ENCODE results near the gene AJM1. TPM values are rescaled to one million over a fixed set of nuclear protein-coding genes. Genes with fewer than 3 reads are reported as not detected.
"Not testable (repeated sequence)": the region's sequence is repeated elsewhere in the genome, so short reads cannot be mapped to it uniquely, and the experiment has no call there.

AJM1 gene
- total RNA-seq, 1 experiment from 2014 or later, result 3.1 TPM

DNA sequence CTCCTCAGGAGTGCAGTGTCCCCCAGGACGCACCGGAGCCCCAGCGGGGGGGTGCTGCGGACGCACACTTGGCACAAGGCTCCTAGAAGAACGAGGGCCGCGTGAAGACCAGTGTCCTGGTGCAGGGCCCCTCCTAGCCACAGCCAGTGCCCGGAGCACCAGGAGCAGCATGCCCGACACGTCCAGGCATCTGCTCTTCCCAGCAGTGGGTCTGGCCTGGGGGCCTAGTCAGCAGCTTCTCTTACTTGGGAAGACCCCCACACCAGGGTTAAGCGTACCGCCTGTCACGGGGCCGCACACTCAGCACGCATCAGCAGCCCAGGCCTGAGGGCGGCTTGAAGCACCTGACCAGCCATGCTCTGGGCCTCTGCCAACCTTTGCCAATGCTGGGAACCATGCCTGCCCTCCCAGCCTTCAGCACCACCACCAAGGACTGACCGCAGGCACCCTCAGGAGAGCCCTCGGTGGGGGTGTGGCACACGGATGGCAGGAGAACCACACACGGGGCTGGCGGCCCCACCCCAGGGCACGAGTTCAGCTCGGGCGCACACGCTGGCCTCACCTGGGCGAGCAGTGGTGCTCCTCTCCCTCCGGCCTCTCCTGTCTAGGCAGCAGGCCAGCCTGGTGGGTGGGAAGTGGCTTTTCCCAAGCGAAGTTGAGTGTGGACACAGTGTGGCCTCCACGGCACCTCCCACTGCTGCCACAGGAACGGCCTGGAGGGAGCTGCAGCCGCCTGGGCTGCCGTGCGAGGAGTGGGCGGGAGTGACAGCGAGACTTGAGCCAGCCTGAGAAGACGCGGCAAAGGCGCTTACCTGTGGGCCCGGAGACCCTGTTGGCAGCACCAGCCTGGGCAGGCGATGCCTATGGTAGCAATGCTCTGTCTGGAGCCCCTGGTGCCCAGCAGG lies 12.0 kb upstream of the AJM1 start:
- no peak for DNase-seq (ENCODE audit: low read depth)

DNA sequence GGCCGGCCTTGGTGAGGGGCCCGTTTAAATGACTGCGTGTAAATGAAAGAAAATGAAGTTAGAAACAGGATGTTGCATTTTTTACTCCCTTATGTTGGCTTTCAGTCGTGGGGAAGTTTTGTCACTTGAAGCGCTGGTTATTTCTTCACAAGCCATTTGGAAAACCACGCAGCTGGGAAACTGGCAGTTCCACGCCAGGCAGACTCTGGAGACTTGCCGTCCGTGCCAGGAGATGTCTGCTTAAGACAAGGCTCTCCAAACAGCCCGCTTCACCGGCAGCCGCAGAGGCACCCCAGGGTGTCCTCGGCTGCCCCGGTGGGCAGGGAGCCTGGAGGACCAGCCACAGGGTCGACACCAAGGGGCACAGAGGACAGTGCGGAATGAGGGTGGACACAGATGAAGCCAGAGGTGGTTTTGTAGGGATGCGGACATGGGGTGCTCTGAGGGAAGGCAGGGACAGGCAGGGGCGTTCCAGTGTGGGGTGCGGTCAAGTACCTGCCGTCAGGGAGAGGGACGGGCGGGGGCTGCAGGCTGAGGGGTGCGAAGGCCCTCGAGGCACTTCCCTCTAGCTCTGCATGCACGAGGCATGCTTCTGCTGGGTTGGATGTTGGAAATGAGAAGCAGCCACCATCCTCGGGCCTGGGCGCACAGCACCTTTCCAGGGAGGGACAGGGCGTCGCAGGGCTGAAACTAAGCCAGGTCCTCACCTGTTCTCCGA lies 11.1 kb upstream of the AJM1 start:
- no peak for DNase-seq (ENCODE audit: low read depth)

DNA sequence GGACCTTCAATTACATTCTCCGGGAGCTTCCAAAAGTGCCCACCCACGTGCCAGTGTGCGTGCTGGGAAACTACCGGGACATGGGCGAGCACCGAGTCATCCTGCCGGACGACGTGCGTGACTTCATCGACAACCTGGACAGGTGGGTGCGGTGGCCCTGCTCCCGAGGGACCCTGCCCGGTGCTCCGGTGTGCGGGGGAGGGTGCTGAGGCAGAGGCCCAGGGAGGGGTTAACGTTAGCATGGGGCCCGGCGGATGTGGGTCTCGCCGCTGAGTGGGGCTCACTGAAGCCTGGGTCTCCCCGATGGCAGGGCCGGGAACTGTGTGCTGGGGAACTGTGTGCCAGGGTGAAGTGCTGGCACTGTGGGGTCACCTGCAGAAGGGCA lies 10.6 kb upstream of the AJM1 start:
- DNase-seq (ENCODE audit: low read depth), result no peak

DNA sequence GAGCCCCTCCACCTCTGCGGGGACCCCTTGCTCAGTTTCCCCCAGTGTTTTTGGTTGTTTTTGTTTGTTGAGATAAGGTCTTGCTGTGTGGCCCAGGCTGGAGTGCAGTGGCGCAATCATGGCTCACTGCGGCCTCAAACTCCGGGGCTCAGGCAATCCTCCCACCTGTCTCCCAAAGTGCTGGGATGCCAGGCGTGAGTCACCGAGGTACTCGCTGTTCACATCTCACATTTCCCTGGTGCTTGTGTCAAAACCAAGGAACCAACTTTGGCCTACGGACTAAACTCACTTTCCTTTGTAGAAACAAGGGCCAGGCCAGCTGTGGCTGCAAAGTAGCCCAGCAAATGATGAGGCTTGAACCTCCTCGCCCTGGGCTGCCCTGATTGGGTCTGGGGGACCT lies 9.7 kb upstream of the AJM1 start:
- DNase-seq (ENCODE audit: low read depth), result peak; percentile 31

DNA sequence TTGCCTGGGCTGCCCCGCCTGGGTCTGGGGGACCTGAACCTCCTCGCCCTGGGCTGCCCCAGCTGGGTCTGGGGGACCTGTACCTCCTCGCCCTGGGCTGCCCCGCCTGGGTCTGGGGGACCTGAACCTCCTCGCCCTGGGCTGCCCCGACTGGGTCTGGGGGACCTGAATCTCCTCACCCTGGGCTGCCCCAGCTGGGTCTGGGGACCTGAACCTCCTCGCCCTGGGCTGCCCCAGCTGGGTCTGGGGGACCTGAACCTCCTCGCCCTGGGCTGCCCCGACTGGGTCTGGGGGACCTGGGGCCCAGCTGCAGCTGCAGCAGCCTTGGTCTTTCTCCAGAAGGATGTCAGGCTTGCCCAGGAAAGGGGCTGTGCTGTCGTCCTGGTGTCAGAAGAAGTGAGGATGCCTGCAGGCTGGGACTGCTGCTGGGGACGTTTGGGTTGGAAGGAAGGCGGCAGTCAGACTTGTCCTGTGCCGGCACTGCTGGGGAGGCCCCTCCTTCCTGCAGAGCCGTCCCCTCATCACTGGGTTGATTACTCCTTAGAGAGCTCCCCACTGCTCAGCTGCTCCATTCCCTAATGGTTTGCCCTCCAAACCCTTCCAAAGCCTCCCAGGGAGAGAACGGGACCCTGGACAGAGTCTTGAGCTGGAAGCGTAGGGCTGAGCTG lies 8.8 kb upstream of the AJM1 start:
- DNase-seq (ENCODE audit: low read depth), result not testable (repeated sequence)

DNA sequence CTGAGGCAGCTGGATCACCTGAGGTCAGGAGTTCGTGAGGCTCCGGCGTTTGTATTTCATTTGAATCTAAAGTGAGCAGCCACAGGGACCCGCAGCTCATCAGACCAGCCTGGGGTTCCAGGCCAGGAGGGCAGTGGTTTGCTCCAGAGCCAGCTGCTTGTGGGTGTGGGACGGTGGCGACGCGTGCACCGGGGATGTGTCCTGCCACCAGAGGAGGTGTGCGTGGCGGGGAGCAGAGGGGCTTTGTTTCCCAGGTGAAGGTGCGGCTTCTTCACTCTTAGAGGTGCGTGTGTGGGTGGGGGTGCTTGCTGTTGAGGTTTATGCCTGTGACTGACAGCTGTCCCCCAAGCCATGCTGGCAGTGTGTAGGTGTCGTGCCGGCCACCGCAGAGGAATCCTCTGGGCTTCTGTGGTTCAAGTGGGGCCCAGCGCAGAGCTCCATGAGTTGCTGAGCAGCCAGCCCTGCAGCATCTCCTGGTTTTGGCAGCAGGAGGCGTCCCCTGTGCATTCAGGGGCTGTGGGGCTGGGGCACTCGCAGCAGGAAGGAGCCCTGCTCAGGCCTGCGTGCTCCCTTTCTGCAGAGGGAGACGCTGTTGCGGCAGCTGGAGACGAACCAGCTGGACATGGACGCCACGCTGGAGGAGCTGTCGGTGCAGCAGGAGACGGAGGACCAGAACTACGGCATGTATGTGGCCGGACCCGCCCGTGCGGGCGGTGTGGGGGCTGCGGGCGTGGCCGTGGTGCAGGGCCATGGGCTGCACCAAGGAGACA lies 6.9 kb upstream of the AJM1 start:
- DNase-seq (ENCODE audit: low read depth), result no peak

DNA sequence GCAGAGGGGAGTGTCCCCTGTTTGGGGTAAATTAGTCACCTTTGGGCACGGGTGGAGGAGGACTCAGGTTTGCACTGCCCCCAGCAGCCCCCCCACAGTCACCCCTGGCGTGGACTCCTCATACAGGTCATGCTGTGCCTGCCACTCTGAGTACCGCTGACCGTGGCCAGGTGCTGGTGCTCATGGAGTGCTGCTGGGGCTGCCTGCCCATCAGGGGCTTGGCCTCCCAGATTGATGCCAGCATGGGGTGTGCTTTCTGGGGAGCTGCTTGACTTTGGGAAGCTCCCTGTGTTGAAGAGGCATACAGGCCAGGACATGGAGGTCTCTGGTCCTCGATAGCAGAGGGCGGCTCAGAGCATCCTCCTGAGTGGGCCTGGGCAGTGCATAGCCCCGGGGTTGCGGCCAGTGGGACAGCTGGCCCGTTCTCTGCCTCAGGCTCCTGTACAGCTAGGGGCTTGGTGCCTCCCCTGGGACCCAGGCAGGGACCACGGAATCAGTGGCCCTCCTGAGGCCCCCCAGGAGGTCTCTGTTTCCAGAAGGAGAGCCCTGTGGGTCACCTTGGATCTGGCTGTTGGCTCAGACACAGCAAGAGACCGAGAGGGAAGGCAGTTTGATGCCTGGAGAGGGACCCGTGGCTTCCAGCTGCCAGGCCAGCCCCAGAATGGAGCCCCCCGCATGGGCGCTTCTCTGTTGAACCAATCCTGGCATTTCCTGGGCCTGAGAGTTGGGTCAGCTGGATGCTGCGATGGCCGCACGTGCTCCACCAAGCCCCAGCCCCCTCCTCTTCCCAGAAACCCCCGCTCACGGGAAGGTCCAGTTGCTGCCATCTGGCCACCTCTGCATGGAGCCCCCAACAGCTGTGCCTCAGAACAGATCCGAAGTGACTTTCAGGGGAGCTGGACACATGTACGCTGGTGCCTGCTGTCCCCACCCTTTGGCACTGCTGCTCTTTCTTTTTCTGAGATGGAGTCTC lies 6.1 kb upstream of the AJM1 start:
- DNase-seq (ENCODE audit: low read depth), result no peak

DNA sequence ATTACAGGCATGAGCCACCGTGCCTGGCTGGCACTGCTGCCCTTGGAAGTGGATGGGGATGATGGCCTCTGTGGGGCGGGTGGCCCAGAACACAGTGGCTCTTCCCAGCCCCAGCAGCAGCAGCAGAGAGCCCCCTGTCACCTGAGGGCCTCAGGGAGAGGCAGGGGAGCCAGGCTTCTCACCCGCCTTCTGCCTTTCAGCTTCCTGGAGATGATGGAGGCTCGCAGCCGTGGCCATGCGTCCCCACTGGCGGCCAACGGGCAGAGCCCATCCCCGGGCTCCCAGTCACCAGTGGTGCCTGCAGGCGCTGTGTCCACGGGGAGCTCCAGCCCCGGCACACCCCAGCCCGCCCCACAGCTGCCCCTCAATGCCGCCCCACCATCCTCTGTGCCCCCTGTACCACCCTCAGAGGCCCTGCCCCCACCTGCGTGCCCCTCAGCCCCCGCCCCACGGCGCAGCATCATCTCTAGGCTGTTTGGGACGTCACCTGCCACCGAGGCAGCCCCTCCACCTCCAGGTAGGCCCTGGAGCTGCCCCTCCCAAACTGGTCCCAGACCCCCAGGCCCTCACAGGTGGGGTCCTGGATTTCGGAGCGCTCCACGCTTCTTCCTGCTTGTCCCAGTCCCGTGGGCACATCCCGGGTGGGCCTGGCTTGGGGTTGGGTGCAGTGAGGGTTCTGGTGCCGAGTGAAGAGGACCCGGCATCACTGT lies 5.0 kb upstream of the AJM1 start:
- DNase-seq (ENCODE audit: low read depth), result no peak

DNA sequence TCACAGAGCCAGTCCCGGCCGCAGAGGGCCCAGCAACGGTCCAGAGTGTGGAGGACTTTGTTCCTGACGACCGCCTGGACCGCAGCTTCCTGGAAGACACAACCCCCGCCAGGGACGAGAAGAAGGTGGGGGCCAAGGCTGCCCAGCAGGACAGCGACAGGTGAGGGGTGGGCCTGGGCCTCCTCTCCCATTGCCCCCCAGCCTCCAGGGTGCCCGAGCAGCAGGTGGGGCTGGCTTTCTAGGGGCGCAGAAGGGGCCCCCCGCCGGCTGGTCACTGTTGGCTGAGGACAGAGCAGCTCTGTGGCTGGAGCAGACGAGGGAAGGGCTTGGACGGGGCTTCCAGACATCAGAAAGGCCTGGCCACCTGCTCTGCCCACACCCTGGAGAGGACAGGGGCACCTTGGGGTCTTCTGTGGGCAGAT lies 4.4 kb upstream of the AJM1 start:
- DNase-seq (ENCODE audit: low read depth), result not testable (repeated sequence)

DNA sequence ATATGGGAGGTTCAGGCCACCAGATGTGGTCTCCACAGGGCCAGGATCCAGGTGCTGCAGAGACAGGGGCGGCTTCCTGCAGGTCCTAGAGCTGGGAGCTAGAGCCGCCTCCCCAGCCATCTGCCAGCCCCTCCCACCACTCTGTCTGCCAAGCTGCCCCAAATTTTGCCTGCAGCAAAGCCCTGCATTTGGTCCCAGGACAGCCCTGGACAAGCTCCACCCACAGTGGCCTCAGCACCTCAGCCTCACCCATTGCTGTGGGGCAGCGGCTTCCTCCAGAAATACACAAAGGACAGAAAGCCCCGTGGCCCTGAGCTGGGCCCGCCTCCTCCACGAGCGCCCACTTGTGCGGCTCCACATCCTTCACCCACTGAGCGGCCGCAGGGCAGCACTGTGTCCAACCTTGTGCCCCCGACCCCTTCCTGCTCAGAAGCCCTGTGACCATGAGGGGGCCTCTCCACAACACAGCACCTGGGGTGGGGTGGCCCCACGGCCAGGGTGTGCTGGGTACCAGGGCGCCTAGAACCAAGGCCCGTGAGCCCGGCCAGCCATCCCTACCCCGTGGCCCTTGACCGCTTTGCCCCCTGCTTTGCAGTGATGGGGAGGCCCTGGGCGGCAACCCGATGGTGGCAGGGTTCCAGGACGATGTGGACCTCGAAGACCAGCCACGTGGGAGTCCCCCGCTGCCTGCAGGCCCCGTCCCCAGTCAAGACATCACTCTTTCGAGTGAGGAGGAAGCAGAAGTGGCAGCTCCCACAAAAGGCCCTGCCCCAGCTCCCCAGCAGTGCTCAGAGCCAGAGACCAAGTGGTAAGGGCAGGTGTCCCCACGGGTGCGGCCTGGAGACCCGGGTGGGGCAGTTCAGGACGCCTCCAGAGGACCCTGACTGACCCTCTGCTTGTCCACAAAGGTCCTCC lies 3.7 kb upstream of the AJM1 start:
- DNase-seq (ENCODE audit: low read depth), result no peak

DNA sequence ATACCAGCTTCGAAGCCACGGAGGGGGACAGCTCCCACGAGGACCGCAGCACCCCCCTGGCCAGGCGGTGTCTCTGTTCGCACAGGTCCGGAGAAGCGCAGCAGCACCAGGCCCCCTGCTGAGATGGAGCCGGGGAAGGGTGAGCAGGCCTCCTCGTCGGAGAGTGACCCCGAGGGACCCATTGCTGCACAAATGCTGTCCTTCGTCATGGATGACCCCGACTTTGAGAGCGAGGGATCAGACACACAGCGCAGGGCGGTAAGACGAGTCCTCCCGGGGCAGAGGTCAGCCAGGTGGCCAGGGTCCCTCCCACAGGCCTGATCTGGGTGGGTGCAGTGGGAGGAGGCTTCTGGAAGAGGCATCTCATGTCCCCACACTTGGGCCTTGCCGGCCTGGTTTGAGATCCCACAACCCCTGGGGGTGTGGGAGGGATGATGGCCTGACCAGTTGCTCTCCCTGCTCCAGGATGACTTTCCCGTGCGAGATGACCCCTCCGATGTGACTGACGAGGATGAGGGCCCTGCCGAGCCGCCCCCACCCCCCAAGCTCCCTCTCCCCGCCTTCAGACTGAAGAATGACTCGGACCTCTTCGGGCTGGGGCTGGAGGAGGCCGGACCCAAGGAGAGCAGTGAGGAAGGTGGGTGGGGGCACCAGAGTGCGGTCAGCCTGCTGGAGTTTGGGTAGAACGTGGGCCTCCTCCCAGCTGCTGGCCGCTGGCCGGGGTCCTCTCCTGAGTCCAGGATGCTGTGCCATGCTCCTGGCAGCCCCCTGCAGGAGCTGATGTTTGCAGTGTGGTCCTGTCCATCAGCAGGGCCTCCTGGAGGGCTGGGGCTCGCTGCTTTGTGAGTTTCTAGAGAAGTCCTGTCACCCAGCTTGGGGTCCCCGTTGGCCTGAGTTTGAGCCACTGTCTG lies 2.8 kb upstream of the AJM1 start:
- DNase-seq (ENCODE audit: low read depth), result no peak

DNA sequence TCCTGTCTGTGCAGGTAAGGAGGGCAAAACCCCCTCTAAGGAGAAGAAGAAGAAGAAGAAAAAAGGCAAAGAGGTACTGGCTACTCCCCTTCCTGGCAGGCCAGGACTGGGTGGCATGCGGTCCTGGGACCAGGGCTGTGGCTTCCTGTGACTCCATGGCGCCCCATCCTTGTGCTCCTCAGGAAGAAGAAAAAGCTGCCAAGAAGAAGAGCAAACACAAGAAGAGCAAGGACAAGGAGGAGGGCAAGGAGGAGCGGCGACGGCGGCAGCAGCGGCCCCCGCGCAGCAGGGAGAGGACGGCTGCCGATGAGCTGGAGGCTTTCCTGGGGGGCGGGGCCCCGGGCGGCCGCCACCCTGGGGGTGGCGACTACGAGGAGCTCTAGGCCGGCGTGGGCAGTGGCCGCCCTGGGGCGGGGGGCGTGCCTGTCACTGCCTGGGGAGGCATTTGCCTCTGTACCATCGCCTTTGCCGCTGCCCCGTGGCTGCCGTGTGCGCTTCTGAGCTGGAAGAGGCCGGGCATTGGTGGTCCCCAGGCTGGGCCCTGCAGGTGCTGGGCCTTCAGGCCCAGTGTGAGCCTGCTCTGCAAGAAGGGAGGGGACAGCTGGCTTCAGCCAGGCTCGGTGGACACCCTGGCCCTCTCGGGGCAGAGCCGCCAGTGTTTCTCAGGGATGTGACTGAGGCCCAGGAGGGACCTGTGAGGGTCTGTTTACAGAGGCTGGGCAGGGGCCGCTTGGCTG lies 2.0 kb upstream of the AJM1 start:
- DNase-seq (ENCODE audit: low read depth), result no peak

DNA sequence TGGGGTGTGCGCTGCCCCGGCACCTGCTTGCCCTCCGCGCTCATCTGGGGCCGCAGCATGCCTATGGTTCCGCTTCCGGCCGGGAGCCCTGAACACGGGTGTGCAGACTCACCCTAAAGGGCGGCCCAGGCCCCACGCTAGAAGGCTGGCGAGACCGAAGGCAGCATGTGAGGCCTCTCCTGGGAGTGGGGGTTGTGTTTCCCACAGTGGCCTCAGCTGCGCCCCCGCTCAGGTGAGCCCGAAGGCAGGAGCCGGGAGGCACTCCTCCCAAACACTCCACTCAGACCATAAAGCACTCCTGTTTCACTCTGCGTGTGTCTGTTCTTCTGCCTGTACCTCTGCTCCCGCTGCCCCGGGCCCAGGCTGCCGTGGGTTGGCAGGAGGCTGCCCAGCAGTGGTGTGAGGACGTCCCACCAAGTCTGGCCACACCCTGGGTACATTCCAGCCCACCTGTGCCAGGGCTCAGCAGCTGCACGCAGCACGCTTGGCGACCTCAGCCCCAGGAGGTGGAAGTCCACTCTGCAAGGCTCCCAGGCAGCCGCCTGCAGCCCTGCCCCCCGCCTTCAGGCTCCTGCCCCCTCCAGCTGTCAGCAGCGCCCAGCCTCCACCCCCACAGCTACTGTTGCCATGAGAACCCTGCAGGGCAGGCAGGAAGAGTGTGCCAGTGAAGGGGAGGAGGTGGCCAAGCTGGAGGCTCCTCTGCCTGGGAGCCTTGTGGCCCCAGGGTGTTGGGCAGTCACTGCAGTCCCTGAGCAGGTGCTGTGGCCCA lies 1.2 kb upstream of the AJM1 start:
- peak; percentile 87 for DNase-seq (ENCODE audit: low read depth)

DNA sequence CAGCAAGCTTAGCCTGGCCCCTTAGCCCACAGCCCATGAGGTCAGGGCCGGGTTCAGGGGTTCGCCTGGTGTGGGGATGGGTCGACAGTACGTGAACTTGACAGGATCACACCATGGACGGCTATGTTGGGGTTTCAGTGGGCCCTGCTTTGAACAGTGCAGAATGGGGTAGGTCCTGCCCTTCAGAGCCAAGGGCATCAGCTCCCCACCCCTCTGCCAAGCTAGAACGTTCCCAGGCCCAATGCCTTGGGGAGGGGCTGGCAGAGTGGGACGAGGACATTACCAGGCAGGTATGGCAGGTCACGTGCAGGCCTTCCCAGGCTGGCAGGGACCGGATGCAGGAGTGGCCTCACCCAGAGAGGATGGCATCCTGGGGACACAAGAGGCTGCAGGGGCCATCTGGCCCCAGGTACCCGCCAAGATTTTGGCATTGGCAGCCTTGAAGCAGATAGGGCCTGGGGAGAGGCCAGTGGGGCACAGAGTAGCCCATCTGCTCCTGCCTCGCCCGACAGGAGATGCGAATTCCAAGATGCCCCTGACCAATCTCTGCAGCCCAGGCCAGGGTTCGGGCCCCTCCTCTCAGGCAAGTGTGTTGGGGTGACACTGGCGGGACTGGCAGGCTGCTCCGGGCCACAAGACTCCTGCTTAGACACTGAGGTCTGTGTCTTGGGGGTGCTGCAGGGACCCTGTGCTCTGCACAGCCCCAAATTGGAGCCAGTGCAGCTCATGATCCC lies 465 bp upstream of the AJM1 start:
- DNase-seq (ENCODE audit: low read depth), result not testable (repeated sequence)

DNA sequence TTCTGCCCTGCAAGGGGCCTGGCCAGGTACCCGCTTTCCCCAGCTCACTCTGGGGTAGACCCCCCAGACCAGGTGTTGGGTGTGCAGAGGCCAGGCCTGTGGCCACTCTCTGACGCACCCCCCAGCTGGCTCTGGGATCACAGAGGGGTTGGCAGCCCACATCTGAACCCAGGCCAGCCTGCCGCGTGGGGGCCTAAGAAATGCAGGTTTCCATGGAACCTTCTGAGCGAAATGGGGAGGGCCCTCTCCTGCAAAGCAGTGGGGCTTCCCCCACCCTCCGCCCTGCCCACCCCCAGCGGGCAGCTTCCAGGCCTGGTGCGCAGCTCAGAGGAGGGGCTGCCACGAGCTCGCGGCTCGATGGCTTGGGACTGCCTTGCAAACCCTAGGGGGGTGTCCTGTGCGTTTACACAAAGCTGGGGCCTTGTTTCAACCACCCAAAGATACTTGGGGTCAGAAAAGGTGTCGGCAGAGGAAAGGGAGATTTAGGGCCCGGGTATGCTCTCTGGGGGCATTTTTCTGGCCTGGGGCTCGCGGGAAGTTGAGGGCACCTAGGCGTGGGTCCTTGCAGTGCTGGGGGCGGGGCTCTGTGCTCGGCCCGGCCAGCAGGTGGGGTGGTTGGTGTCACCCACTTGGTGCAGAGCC lies 1.0 kb downstream of the AJM1 start:
- not testable (repeated sequence) for DNase-seq (ENCODE audit: low read depth)
